MG63 (cell line): Measurements from ENCODE around the gene GOSR1. TPM values are rescaled to one million over a fixed set of nuclear protein-coding genes. Genes with fewer than 3 reads are reported as not detected.
"Not testable (repeated sequence)": the region's sequence is repeated elsewhere in the genome, so short reads cannot be mapped to it uniquely, and the experiment has no call there.

Source experiments
- DNase-seq: peaks from one replicate; pipeline ENCODE4 v3.0.0-alpha.2; 2020
- H3K27me3 ChIP-seq: fragments of 250-450 bp; sonication (Bioruptor Pico); 2 replicates; pipeline ENCODE4 v1.5.1; 2020; ENCODE audit warnings: mild to moderate bottlenecking, moderate library complexity
- H3K36me3 ChIP-seq: fragments of 250-450 bp; sonication (Bioruptor Pico); 2 replicates; pipeline ENCODE4 v1.5.1; 2020; ENCODE audit warnings: mild to moderate bottlenecking, moderate library complexity
- H3K4me3 ChIP-seq: fragments of 250-450 bp; sonication (Bioruptor Pico); 2 replicates; pipeline ENCODE4 v1.5.1; 2020; ENCODE audit warnings: mild to moderate bottlenecking, moderate library complexity
- H3K9me3 ChIP-seq: fragments of 250-450 bp; sonication (Bioruptor Pico); 2 replicates; pipeline ENCODE4 v1.5.1; 2020; ENCODE audit warnings: mild to moderate bottlenecking, moderate library complexity
- total RNA-seq: library from RNA; depleted of rRNA; stranded (reverse); fragments of >200 nt; shearing (Covaris generic); gene quantifications from 2 replicates; pipeline ENCODE4 v1.2.3, GENCODE V29; 2014; ENCODE audit warnings: low replicate concordance

Gene GOSR1
- total RNA-seq, 1 experiment from 2014 or later, result 33.5 TPM

GRCh38 chr17:30482555-30482954, 5.3 kb downstream of the GOSR1 start:
- no peak for DNase-seq
- H3K4me3 ChIP-seq, result no peak overlapping the region
- H3K36me3 ChIP-seq, result peaks cover 79% of the 10 kb centered on the region
- H3K27me3 ChIP-seq, result no peaks in the 10 kb centered on the region
- no peaks in the 10 kb centered on the region for H3K9me3 ChIP-seq

GRCh38 chr17:30483159-30483558, 6.0 kb downstream of the GOSR1 start:
- H3K36me3 ChIP-seq, result peaks cover 82% of the 10 kb centered on the region
- H3K4me3 ChIP-seq, result no peak overlapping the region
- no peaks in the 10 kb centered on the region for H3K27me3 ChIP-seq
- DNase-seq, result no peak
- no peaks in the 10 kb centered on the region for H3K9me3 ChIP-seq

GRCh38 chr17:30493780-30494179, 16.6 kb downstream of the GOSR1 start:
- no peak overlapping the region for H3K4me3 ChIP-seq
- no peaks in the 10 kb centered on the region for H3K9me3 ChIP-seq
- DNase-seq, result no peak
- peaks cover 81% of the 10 kb centered on the region for H3K36me3 ChIP-seq
- no peaks in the 10 kb centered on the region for H3K27me3 ChIP-seq

- Histone ChIP-seq H3K4me3 (no peak overlapping the region), H3K36me3 (peaks cover 82% of the 10 kb centered on the region), H3K27me3 (no peaks in the 10 kb centered on the region), H3K9me3 (no peaks in the 10 kb centered on the region)
- no peak for DNase-seq
These were observed 18.4 kb downstream of the GOSR1 start for GRCh38 chr17:30495586-30495985.

- no peak overlapping the region for H3K4me3 ChIP-seq
- peaks cover 83% of the 10 kb centered on the region for H3K36me3 ChIP-seq
- no peak for DNase-seq
- no peaks in the 10 kb centered on the region for H3K9me3 ChIP-seq
- H3K27me3 ChIP-seq, result no peaks in the 10 kb centered on the region
These were observed 26.4 kb downstream of the GOSR1 start for GRCh38 chr17:30503558-30503957.

GRCh38 chr17:30505868-30506417, 28.7 kb downstream of the GOSR1 start:
- Histone ChIP-seq H3K36me3 (peaks cover 81% of the 10 kb centered on the region), H3K4me3 (no peak overlapping the region), H3K27me3 (no peaks in the 10 kb centered on the region), H3K9me3 (no peaks in the 10 kb centered on the region)
- DNase-seq, result no peak

- Histone ChIP-seq H3K4me3 (no peak overlapping the region), H3K9me3 (no peaks in the 10 kb centered on the region), H3K27me3 (no peaks in the 10 kb centered on the region), H3K36me3 (peaks cover 81% of the 10 kb centered on the region)
- no peak for DNase-seq
These were observed 29.3 kb downstream of the GOSR1 start for GRCh38 chr17:30506481-30506880.

GRCh38 chr17:30513346-30513745, 36.1 kb downstream of the GOSR1 start:
- Histone ChIP-seq H3K4me3 (no peak overlapping the region), H3K27me3 (no peaks in the 10 kb centered on the region), H3K36me3 (peaks cover 56% of the 10 kb centered on the region), H3K9me3 (no peaks in the 10 kb centered on the region)
- DNase-seq, result no peak

- Histone ChIP-seq H3K9me3 (no peaks in the 10 kb centered on the region), H3K4me3 (no peak overlapping the region), H3K36me3 (peaks cover 58% of the 10 kb centered on the region), H3K27me3 (no peaks in the 10 kb centered on the region)
- no peak for DNase-seq
These were observed 37.8 kb downstream of the GOSR1 start for GRCh38 chr17:30514895-30515596.

GRCh38 chr17:30517786-30518185, 40.6 kb downstream of the GOSR1 start:
- Histone ChIP-seq H3K27me3 (no peaks in the 10 kb centered on the region), H3K9me3 (no peaks in the 10 kb centered on the region), H3K36me3 (peaks cover 58% of the 10 kb centered on the region), H3K4me3 (no peak overlapping the region)
- no peak for DNase-seq

- peak overlapping the region; percentile 7; the same call in 1 of the 2 replicates for H3K4me3 ChIP-seq
- peaks cover 48% of the 10 kb centered on the region for H3K36me3 ChIP-seq
- no peaks in the 10 kb centered on the region for H3K27me3 ChIP-seq
- no peak for DNase-seq
- no peaks in the 10 kb centered on the region for H3K9me3 ChIP-seq
These were observed 42.0 kb downstream of the GOSR1 start for GRCh38 chr17:30519166-30519565.

GRCh38 chr17:30519707-30520106, 42.5 kb downstream of the GOSR1 start:
- Histone ChIP-seq H3K27me3 (no peaks in the 10 kb centered on the region), H3K36me3 (peaks cover 49% of the 10 kb centered on the region), H3K4me3 (peak overlapping the region; percentile 7; the same call in 1 of the 2 replicates), H3K9me3 (no peaks in the 10 kb centered on the region)
- no peak for DNase-seq

- H3K27me3 ChIP-seq, result no peaks in the 10 kb centered on the region
- H3K9me3 ChIP-seq, result no peaks in the 10 kb centered on the region
- no peak overlapping the region for H3K4me3 ChIP-seq
- H3K36me3 ChIP-seq, result peaks cover 49% of the 10 kb centered on the region
- DNase-seq, result no peak
These were observed 43.2 kb downstream of the GOSR1 start for GRCh38 chr17:30520436-30520835.

GRCh38 chr17:30520882-30521281, 43.7 kb downstream of the GOSR1 start:
- Histone ChIP-seq H3K27me3 (no peaks in the 10 kb centered on the region), H3K36me3 (peaks cover 49% of the 10 kb centered on the region), H3K4me3 (no peak overlapping the region), H3K9me3 (no peaks in the 10 kb centered on the region)
- no peak for DNase-seq

- Histone ChIP-seq H3K27me3 (no peaks in the 10 kb centered on the region), H3K36me3 (peaks cover 47% of the 10 kb centered on the region), H3K4me3 (no peak overlapping the region), H3K9me3 (no peaks in the 10 kb centered on the region)
- DNase-seq, result no peak
These were observed 44.6 kb downstream of the GOSR1 start for GRCh38 chr17:30521766-30522165.

GRCh38 chr17:30523236-30523635, 46.0 kb downstream of the GOSR1 start:
- DNase-seq, H3K27me3 ChIP-seq, H3K4me3 ChIP-seq, H3K9me3 ChIP-seq: not testable (repeated sequence)
- peaks cover 42% of the 10 kb centered on the region for H3K36me3 ChIP-seq

GRCh38 chr17:30524847-30525246, 47.6 kb downstream of the GOSR1 start:
- no peak for DNase-seq
- H3K4me3 ChIP-seq, result no peak overlapping the region
- no peaks in the 10 kb centered on the region for H3K9me3 ChIP-seq
- peaks cover 34% of the 10 kb centered on the region for H3K36me3 ChIP-seq
- no peaks in the 10 kb centered on the region for H3K27me3 ChIP-seq

- Histone ChIP-seq H3K36me3 (peaks cover 27% of the 10 kb centered on the region), H3K9me3 (no peaks in the 10 kb centered on the region), H3K4me3 (no peak overlapping the region), H3K27me3 (no peaks in the 10 kb centered on the region)
- no peak for DNase-seq
These were observed 49.2 kb downstream of the GOSR1 start for GRCh38 chr17:30526401-30526800.
